Testis (tissue), 2 donors: ENCODE results near the gene PLEKHO2.
"Not testable (repeated sequence)": the region's sequence is repeated elsewhere in the genome, so short reads cannot be mapped to it uniquely, and the experiment has no call there.

Source experiments
- POLR2A ChIP-seq: fragments of 450-650 bp; IDR thresholded peaks from one replicate; pipeline ENCODE4 v1.6.1; 2017; ENCODE audit warnings: antibody characterized with exemption, mild to moderate bottlenecking, moderate library complexity
- TF ChIP-seq, protein P1 (sequence below), 3 experiments: fragments of 450-650 bp in 2 of 3; fragments of 200-600 bp in 1 of 3; sonication (generic) in 1 of 3; IDR thresholded peaks; one replicate each; pipeline ENCODE4 v1.5.1; 2016 to 2019; ENCODE audit warnings: antibody characterized with exemption in 3 of 3, mild to moderate bottlenecking in 2 of 3, moderate library complexity in 1 of 3

DNA sequence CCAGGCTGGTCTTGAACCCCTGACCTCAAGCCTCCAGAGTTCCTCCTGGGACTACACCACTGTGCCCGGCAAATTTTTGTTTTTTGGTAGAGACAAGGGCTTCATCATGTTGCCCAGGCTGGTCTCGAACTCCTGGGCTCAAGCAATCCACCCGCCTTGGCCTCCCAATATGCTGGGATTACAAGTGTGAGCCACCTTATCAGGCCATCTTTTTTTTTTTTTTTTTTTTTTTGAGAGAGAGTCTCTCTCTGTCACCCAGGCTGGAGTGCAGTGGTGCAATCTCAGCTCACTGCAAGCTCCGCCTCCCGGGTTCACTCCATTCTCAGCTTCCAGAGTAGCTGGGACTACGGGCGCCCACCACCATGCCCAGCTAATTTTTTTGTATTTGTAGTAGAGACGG, 27.4 kb upstream of the PLEKHO2 start:
- TF ChIP-seq, protein P1, sequence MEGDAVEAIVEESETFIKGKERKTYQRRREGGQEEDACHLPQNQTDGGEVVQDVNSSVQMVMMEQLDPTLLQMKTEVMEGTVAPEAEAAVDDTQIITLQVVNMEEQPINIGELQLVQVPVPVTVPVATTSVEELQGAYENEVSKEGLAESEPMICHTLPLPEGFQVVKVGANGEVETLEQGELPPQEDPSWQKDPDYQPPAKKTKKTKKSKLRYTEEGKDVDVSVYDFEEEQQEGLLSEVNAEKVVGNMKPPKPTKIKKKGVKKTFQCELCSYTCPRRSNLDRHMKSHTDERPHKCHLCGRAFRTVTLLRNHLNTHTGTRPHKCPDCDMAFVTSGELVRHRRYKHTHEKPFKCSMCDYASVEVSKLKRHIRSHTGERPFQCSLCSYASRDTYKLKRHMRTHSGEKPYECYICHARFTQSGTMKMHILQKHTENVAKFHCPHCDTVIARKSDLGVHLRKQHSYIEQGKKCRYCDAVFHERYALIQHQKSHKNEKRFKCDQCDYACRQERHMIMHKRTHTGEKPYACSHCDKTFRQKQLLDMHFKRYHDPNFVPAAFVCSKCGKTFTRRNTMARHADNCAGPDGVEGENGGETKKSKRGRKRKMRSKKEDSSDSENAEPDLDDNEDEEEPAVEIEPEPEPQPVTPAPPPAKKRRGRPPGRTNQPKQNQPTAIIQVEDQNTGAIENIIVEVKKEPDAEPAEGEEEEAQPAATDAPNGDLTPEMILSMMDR (IDR thresholded peaks at IDR 0.05) = not testable (repeated sequence)
- not testable (repeated sequence) for TF ChIP-seq POLR2A
